NCI-H2029 treated with DMSO at 0.1 percent for 48 hours (cell line): ENCODE data around the gene NTRK2.

Experiments
- DNase-seq: peaks from one replicate; lab custom pipeline; 2025; lab: John Stamatoyannopoulos, UW

The NTRK2 gene

GRCh38 chr9:84940294-84940693 is 270.8 kb downstream of the NTRK2 start:
- DNase-seq = no peak

- DNase-seq = no peak
These were observed 272.3 kb downstream of the NTRK2 start for GRCh38 chr9:84941792-84942191.

GRCh38 chr9:84943482-84944050 is 274.0 kb downstream of the NTRK2 start:
- no peak for DNase-seq

- no peak for DNase-seq
These were observed 276.5 kb downstream of the NTRK2 start for GRCh38 chr9:84945878-84946538.

GRCh38 chr9:84947412-84947972 is 278.0 kb downstream of the NTRK2 start:
- no peak for DNase-seq

- DNase-seq = no peak
These were observed 279.7 kb downstream of the NTRK2 start for GRCh38 chr9:84949258-84949657.

GRCh38 chr9:84949971-84950370 is 280.4 kb downstream of the NTRK2 start:
- DNase-seq = no peak

- no peak for DNase-seq
These were observed 281.6 kb downstream of the NTRK2 start for GRCh38 chr9:84950879-84951811.

- no peak for DNase-seq
These were observed 283.8 kb downstream of the NTRK2 start for GRCh38 chr9:84953252-84953773.

GRCh38 chr9:84953797-84954705 is 284.5 kb downstream of the NTRK2 start:
- peak; percentile 35 for DNase-seq

GRCh38 chr9:84955155-84955554 is 285.6 kb downstream of the NTRK2 start:
- DNase-seq = no peak

GRCh38 chr9:84955971-84956370 is 286.4 kb downstream of the NTRK2 start:
- no peak for DNase-seq

- DNase-seq = no peak
These were observed 289.8 kb downstream of the NTRK2 start for GRCh38 chr9:84959339-84959738.

GRCh38 chr9:84966876-84967830 is 297.6 kb downstream of the NTRK2 start:
- no peak for DNase-seq

- no peak for DNase-seq
These were observed 299.6 kb downstream of the NTRK2 start for GRCh38 chr9:84969084-84969483.

GRCh38 chr9:84969736-84970135 is 300.2 kb downstream of the NTRK2 start:
- no peak for DNase-seq

- no peak for DNase-seq
These were observed 300.9 kb downstream of the NTRK2 start for GRCh38 chr9:84970432-84970831.

- no peak for DNase-seq
These were observed 302.0 kb downstream of the NTRK2 start for GRCh38 chr9:84971571-84971970.

- DNase-seq = no peak
These were observed 304.7 kb downstream of the NTRK2 start for GRCh38 chr9:84974258-84974657.

GRCh38 chr9:84974855-84975254 is 305.3 kb downstream of the NTRK2 start:
- DNase-seq = no peak
